ENCODE measurements around the gene PGGHG.
A peak's percentile ranks its signal among the peaks of the same experiment; 100 is the strongest.

The PGGHG gene

DNA sequence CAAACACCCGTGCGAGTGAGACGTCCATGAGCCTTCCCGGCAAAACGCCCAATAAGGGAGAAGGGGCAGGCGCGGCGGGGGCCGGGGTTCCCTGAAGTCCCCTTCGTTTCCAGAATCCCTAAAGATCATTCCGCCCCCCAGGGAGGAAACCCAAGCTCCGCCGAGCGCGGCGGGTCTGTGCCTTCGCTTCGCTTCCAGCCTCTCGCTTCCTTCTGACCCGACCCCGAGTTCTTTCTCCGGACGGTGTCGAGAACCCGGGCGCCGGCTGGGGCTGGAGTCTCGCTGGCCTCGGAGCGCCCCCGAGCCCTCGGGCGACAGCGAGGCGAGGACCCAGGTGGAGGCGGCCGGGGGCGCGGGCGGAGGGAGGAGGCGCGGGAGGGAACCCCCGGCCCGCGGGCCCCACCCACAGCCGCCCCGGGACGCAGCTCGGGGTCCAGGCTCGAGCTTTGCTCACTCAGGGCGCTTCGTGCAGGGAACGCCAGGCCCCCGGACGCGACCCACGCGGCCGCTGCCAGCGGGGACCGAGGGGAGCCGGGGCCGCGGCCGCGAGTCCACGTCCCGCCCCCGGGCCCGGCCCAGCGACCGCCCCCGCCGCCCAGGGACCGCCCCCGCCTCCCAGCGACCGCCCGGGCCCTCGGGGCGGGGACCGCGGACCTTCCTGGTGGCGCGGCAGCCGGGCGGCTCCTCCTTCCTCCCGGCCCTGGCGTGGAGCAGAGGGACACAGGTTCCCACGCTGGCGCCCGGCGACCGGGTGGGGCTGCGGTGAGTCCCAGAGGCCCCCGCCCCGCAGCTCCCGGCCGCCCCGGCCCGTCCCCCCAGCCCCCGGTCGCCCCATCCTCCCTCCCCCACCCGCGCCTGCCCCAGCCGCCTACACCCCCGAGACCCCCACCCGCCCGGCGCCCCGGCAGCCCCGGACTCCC, at the start of gene PGGHG:
Gene PGGHG, plus strand, starts transcription at position 649 of the 920 bp plus-strand sequence. CDS start 691 bp downstream, outside the sequence.
- peak; percentile 58 for DNase-seq

DNA sequence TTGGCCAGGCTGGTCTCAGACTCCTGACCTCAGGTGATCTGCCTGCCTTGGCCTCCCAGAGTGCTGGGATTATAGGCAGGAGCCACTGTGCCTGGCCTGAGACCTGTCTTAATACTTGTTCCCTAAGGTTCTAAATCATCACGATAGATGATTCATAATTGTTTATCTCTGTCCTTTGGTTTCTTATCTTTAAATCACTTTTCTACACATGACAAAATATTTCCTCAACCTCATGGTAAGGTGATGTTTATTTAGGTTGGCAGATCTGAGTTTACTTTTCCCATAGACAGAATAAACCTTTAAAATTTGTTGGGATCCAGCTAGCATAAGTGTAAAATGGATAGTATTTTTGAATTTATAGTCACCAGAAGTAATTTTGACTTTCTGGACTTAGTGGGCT, 48.6 kb upstream of the PGGHG start:
- no peak for DNase-seq

DNA sequence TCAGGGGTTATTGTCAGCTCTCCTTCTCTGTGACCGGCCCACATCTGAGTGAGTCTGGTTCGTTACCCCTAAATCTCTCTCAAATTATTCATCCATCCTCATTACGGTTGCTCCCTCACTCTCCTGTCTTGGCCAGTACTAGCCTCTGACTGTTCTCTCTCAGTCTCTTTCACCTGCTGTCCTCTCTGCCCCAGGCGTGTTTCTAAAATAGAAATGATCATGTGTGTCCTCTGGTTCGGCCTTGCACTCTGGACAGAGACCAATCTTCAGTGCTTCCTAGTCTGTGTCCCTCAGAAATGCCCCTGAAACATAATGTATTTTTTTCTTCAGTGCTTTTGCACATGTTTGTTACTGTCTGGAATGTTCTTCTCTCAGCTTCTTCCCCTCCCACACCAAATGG, 47.3 kb upstream of the PGGHG start:
- no peak for DNase-seq

DNA sequence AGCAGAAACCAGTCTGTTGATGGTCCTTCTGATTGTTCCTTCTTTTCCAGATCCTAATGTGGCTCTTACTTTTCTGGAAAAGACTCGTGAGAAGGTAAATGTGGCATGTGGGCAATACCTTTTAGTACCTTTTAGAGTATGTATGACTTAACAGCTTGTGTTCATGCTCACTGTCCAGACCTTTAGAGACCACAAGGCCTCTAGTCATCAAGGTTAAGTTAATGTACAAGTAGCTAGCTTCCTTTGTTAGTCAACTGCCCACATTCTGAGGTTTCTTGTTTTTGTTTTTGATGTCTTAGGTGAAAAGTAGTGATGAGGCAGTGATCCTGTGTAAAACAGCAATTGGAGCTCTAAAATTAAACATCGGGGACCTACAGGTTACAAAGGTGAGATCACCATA, 44.5 kb upstream of the PGGHG start:
- no peak for DNase-seq

DNA sequence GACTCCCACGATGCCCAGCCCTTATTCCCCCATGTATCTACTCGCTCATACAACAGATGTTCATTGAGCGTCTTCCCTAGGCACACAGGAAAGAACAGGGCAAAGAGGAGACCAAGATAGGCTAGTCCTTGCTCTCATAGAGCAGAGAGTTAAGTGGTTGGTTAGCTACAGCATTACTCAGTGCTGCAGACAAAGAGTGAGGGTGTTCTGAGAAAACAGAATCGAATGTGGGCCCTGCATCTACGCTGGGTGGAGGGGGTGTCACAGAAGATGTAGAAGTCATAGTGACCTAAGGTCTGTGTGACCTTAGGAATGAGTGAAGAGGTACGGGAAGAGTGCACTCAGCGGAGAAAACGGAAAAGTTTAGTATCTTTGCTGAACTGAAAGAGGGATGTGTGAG, 39.9 kb upstream of the PGGHG start:
- DNase-seq, result no peak

DNA sequence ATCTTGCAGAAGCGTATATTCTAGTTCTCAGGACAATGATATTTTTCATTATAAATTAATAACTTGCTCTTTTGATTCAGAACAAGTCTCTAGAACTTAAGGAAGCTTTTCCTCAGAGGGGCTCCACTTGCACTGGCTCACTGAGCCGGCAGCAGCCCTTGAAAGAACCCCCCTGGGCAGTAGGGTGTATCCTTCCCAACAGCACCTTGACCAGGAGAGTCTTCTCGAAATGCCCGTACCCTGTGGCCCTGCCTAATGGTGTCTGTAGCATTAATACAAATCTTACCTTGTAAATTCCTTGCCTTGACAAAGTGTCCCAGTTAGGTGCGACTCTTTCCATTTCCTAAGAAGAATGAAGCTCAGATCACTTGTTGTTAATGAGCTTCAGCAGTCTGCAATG, 38.7 kb upstream of the PGGHG start:
- DNase-seq, result no peak

DNA sequence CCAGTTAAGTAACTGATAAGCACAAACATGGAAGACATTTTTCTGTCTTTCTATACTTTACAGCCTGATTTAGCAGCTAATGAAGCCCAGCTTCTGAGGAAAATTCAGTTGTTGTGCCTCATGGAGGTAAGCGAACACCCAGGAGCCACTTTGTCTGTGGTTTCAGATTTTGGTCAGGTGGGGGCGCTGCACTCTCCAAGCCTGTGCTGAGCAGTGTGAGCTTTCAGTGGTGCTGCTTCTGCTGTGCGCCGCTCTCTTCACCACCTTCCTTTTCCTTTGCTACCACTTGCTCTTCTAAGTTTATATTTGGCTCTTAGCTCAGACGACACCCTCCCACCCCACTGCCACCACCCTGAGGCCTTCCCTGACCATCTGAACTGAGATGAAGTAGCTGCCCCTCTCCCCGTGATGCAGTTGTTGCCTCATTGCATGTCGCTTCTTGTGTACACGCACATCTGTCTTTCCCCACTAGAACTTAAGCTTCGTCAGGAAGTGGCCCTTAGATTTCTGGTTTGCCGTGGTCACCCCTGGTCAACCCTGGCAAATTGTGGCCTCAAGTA, 38.1 kb upstream of the PGGHG start:
- peak; percentile 46 for DNase-seq

DNA sequence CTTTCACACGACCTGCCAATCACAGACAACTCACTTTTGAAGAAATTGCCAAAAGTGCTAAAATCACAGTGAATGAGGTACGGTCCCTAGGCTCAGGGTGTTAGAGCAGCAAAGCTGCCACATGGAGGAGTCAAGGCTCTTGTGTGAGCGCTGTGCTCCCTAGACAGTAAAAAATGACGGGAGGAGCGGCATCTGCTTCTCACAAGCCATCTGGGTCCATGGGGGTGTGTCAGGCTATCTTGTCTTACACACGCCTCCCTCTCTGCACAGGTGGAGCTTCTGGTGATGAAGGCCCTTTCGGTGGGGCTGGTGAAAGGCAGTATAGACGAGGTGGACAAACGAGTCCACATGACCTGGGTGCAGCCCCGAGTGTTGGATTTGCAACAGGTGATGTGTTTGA, 37.4 kb upstream of the PGGHG start:
- DNase-seq, result no peak

DNA sequence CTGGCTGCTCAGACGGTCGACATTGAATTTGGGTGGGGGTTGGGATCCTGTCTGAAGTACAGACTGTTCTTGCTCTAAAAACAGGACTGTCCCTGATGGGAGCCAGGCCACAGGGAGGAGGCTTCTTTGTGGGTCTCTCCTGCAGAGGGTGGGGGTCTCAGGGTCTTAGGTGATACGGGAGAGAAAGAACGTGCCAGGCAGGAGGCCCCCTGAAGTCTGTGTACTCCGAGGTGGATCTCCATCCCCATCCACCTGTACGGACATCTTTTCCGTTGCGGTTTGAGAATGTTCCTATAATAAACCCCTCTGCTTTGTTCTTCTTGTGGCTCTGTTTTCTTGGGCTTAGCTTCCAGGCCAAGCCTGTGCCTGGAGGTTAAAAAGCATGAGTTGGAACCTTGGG, 36.3 kb upstream of the PGGHG start:
- no peak for DNase-seq

DNA sequence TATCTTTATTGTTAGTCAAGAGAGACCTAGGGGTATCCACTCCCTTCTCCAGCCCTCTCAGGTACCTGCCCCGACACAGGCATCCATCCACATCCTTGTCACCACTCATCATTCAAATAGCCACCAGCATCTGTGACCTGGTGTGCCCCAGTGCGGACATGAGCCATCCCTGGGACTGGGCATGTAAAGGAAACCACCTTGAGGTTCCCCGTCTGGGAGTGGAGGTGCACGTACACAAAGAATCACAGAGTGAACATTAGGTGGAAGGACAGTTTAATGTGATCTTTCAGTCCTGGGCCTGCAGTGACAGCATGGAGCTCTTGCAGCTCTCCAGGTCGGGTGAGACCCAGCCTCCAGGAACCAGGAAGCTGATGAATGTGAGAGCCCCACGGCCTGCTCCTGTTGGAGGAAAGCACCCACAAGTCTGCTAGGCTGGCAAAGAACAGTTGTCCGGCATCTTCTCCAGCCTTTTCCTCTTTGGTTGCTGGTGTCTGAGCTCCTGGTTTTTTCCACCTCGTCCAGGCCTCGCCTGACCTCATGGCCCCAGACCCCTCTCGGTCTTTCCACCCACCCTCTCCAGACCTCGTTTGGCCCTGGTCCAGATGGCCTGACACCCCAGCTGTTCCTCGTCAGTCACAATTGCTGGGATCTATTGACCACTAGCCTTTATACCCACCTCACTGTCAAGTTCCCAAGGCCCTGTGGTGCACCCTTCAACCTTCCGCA, 35.6 kb upstream of the PGGHG start:
- no peak for DNase-seq

DNA sequence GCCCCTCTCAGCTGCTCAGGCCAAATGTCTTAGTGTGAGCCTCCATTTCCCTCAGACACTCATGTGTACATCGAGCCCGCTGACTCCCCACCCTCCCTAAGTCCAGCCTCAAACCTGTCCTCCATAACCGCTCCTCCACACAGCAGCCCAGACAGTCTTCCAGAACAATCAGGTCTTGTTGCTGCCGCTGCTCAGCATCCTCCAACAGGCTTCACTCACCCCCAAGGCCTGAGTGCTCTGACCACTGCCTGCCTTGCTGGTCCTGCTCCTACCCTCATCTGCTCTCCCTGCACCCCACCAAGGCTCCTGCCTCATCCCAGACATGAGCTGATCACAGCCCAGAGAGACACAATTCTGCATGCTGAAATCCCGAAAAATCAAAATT, 35.0 kb upstream of the PGGHG start:
- no peak for DNase-seq

DNA sequence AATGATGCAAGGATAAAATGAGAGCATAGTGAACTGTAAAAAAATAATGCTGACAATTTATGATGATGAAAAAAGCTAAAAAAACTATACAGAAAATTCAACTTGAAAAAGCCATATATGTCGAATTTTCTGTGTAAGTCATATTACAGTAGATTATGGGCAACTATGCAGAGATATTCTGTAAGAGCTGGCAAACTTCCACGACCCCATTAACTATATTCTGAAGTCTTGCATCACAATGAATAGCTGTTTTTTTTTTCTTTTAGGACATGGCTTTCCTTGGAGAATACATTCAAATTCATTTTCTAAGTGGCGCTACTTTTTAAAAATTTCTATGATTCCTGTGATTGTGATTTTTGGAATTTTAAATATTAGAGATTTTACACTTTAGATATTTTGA, 33.8 kb upstream of the PGGHG start:
- peak; percentile 19 for DNase-seq

DNA sequence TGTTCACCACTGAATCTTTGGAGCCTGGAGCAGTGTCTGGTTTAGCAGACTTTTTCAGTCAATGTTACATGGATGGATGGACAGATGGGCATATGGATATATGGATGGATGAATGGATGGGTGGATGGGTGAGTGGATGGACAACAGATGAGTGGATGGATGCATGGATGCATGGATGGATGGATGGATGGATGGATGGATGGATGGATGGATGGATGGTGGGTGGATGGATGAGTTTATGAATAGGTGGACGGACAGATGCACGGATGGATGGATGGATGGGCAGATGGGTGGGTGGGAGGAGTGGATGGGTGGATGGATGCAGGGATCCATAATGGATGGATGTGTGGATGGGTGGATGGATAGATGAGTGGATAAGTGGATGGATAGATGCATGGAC, 33.1 kb upstream of the PGGHG start:
- DNase-seq, result no peak

DNA sequence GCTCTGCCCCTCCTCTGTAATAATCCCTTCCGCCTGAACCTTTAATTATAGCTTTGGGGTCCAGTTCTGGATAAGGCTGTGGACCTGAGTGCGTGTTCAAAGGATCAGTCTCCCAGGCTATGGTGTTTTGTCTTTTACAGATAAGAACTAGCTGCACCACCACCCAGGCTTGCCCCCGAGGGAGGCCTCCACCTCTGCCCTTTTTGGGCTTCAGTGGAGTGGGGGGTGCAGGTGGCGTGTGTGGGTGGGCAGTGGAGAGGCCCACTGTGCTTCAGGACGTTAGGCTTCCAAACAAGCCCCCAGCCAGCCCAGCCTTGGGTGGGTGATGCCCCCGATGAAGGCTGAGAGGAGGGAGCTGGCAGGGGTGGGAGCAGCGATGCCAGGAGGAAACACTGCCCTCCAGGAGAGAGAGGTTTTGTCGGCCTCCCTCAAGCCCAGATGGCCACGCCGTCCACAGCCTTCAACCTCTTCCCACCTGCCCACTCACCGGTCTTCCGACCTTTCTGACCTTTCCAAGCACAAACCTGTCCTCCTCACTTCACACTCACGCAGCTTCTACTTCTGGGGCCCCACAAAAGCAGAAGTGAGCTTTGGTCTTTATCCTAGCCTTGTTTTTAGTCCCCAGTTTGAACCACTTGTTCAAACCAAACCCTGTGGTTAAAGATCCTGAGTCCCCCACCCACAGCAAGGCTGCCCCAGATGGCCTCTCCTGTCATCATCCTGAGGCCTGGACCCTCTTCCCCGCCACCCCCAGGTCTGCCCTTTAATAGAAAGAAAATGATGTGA, 31.8 kb upstream of the PGGHG start:
- DNase-seq, result no peak

DNA sequence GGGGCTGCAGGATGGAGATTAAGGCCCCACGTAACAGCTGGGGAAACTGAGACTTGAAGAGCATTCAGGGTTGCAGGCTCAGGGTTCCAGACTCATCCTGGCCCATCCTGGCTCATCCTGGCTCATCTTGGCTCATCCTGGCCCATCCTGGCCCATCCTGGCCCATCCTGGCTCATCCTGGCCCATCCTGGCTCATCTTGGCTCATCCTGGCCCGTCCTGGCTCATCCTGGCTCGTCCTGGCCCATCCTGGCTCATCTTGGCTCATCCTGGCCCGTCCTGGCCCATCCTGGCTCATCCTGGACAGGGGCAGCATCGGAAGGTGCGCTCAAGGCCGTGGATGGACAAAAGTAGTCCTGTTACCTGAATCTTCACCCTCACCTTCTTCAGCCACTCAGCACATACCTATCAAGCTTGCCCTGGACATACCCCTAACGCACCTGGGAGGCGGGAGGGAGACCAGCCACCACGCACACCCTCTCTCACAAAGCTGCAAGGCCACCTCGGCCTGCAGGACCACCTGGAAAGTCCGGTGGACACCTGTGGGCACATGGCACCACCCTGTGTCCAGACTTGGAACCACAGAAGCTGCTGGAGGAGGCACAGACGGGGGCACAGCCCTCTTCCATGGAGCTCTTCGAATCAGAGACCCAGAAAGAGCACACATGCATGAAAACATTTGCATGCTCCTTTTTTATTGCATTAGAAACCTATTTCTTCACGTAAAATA, 31.0 kb upstream of the PGGHG start:
- DNase-seq, result no peak

DNA sequence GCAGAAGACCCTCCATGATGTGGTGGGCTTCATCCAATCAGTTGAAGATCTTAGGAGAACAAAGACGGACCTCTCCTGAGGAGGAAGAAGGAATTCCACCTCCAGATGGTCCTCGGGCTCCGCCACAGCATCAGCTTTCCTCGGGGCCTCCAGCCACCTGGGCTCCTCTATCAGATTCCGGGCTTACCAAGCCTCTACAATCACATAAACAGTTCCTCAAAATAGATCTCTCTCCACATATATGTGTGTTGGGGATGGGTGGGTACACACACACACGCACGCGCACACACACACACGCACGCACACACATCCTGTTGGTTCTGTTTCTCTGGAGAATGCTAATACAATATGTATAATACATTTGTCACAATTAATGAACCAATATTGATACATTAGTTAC, 29.5 kb upstream of the PGGHG start:
- DNase-seq, result no peak

DNA sequence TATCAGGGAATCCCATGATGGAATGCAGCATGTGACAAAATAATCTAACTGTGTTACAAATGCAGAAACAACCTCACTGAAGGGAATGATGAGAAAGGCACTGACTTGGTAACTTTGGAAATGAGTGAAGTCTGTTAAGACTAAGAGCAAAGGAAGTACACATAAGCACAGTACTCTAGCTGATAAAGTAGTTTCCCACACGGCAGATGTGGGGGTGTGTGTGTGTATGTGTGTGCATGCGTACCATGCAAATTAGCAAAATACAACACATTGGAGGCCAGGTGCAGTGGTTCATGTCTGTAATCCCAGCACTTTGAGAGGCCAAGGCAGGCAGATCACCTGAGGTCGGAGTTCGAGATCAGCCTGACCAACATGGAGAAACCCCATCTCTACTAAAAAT, 27.3 kb upstream of the PGGHG start:
- no peak for DNase-seq

DNA sequence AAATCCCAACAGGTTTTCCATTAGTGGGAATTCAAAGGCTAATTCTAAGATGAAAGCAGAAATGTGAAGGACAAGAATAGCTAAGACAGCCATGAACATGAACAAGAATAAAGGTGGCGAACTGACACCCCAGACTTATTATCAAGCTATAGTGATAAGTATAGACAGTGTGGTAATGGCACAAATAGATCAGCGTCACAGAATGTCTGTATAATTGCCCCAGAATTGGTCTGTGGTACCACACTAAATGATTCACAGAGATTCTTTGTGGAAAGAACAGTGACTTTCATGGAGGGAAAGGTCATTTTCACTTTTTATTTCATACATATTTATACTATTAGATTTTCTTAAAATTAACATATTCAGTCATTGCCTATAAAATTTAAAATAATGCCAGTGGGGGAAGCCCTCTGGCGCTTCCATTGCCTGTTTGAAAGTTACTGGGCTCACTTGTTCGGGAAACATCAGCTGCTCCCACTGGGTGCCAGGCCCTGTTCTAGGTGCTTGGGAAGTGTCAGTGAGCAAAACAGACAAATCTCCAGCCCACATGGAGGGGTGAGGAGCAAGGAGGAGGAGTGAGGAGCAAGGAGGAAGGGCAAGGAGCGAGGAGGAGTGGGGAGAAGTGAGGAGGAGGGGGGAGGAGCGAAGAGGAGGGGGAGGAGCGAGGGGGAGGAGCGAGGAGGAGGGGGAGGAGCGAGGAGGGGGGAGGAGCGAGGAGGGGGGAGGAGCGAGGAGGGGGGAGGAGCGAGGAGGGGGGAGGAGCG, 22.1 kb upstream of the PGGHG start:
- DNase-seq, result no peak

DNA sequence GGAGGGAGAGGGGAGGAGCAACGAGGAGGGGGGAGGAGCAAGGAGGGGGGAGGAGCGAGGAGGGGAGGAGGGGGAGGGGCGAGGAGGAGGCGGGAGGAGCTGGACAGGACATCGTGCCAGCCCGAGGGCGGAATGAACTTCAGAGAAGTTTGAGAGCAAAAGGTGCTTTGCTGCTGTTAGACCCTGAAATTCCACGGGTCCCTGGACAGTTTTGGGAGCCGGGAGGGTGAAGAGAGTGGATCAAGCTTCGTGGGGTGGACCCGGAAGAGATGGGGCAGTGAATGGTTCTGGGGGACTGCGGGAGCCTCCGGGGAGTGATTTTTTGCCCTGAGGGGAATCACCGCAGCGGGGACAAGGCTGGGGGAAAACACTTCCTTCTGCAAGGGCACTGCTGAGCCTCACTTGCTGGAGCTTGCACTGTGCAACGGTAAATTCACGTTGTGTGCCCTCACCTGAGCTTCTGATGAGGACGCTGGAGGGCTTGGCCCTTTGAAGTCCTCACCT, 21.4 kb upstream of the PGGHG start:
- no peak for DNase-seq

DNA sequence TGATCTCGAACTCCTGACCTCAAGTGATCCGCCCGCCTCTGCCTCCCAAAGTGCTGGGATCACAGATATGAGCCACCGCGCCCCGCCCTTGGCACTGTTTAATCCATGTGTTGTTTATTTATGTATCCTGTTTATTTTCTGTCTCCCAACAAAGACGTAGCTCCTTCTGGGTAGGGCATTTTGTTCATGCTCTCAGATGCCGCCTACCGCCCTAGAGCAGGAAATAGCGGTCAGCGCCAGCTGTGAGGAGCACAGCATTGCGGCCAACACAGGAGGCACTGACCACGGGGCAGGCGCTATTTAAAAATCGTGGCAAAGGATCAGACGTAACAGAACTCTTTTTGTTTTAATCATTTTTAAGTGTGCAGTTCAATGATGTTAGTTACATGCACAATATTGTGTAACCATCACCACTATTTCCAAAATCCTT, 20.2 kb upstream of the PGGHG start:
- peak; percentile 41 for DNase-seq

DNA sequence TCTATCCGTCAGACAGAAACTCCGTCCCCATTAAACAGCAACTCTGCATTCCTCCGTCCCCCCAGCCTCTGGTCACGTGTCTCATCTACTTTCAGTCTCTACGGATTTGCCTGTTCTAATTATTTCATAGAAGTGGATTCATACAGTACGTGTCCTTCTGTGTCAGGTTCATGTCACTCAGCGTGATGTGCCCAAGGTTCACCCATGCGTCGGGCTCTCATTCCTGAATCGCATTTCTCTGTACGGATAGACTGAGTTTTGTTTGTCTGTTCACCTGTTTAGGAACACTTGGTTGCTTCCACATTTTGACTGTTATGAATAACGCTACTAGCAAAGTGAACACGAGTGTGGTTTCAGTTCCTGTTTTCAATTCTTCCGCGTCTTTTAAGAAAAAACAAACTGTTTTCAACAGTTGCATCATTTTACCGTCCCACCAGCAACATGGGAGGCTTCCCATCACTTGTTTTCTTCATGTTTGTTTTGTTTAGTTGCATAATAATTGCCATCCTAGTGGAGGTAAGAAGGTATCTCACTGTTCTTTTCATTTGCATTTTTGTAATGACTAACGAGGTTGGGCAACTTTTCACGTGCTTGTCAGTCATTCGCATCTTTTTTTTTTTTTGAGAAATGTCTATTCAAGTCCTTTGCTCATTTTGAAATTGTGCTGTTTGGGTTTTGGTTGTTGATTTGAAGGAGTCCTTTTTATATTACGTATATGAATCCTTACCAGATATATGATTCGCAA, 19.6 kb upstream of the PGGHG start:
- DNase-seq, result no peak

Data from EL (cell line).